GM19035 (cell line): ENCODE data around the gene CBLB.
"Not testable (repeated sequence)": the region's sequence is repeated elsewhere in the genome, so short reads cannot be mapped to it uniquely, and the experiment has no call there.

Source experiments
- ATAC-seq: cut with Tn5 transposase; IDR thresholded peaks from one replicate; pipeline ENCODE4 v1.9.1; 2021; ENCODE audit not compliant: unreplicated experiment

The CBLB gene

DNA sequence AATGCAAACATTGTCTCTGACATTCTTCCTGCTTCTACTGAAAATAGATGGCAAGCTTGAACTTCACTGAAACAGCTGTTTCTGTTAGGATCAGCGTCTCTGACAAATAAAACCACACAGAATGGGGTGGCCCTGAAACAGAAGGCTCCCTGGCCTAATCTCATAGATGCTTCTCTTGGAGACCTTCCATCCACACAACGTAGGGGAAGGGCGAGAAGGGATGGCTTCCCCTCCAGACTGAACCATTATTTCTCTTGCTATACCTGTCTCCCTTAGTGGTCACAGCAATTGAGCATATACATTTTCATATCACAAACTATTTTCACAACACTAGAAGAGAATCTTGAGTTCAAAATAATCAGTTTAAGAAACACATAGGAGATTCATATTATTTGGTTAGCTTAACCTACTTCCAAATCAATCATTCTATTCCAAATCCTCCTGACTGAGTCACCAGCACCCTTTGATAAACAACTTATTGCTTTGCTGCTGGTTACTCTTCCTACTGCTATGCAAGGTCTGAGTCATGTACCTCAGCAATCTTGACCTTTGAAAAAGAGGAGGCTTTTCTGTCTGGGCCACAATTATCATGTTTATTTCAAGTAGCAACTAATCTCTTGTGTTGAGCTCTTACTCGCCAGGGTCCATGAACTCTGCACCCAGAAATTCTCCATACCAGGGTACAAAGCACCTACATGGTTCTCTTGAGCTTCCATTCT is 45.5 kb downstream of the CBLB start:
- ATAC-seq, result no peak

- no peak for ATAC-seq
Observed at GRCh38 chr3:105822171-105823123, 46.4 kb downstream of the CBLB start.

DNA sequence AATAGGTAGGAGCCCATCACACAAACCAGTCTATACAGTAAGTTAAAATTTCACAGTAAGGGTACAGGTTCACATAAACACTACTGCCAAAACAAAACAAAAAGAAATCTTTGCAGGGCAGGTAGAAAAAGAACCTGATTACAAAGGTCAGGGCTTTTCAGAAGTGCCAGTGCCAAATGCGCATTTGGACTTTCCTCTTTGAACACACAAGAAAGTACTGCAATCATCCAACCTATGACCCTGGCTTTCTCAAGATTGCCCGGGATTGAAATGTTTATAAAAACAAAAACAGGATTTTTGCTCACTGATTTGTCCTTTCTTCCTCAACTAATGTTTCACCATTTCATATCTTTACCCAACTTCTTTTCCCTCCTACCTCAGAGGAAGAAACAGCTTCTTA is 47.4 kb downstream of the CBLB start:
- no peak for ATAC-seq

GRCh38 chr3:105816833-105817232 is 52.0 kb downstream of the CBLB start:
- no peak for ATAC-seq

DNA sequence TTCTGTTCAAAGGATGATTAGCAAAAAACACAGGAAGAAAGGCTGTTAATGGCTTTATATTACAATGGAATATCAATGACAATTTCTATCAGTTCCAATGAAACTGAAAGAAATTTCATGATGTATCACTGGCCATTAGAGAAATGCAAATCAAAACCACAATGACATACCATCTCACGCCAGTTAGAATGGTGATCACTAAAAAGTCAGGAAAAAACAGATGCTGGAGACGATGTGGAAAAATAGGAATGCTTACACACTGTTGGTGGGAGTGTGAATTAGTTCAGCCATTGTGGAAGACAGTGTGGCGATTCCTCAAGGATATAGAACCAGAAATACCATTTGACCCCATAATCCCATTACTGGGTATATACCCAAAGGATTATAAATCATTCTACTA is 53.5 kb downstream of the CBLB start:
- not testable (repeated sequence) for ATAC-seq

DNA sequence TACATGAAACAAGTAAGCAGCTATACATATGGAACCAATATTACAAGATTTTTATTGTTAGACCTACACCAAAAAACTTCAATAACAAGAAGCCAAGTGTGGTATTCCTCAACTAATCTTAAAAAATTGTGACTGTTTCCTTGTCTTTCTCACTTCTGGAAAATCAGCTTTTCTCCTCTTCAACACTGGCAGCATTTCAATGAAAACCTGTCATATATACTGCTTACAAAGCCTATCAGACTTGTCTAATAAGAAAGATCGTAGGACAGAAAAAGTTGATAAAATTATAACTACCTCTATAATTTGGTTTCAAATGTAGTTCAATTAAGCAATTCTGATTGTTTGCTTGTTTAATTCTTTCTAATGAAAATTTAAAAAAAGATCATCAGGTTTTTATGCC is 55.1 kb downstream of the CBLB start:
- ATAC-seq, result no peak

- ATAC-seq, result no peak
Observed at GRCh38 chr3:105812194-105812586, 56.6 kb downstream of the CBLB start.

DNA sequence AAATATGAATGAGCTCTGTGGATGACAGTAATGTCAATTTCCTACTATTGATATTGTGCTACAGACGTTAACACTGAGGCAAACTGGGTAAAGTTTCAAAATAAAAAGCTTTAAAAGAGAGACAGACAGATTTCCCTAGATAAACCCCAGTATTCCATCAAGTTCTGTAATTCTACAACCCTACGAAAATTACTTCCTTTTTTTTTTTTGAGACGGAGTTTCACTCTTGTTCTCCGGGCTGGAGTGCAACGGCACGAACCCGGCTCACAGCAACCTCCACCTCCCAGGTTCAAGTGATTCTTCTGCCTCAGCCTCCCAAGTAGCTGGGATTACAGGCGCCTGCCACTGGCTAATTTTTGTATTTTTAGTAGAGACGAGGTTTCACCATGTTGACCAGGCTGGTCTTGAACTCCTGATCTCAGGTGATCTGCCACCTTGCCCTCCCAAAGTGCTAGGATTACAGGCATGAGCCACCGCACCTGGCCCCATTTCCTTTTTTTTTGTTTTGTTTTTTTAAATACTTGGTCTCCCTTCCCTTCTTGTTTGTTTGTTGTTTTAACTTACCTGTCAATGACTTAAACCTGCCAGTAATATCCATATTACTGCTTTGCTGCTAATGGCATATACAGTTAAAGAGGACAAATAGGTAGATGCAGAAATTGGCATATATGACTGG is 57.2 kb downstream of the CBLB start:
- ATAC-seq, result no peak

DNA sequence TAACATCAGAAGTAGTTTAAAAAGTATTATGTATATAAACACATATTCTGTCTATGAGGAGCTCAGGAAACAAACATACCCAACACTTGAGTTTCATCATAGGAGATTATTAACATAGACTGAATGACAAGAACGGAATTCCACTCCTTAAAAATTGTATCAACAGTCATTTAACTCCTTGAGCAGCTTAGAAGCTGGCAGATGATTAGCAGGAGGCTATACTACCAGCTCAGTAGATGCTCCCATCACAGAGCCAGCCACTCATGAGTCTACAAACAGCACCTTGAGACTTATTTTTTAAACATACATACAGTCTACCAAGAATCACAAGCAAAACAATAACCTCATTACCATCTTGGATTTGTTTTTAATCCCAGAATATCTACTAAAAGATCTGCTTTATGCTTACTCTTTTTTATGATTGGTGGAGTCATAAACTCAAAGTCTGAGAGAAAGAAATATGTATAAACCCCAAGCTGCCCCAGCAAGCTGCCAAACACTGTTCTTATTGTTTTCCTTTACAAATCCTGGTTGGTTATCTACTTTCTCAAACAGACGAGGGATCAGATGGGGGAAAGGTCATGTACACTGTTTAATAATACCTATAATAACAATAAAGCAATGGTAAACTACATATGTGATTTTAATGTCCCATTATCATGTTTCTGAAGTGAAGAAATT is 59.5 kb downstream of the CBLB start:
- ATAC-seq, result no peak

DNA sequence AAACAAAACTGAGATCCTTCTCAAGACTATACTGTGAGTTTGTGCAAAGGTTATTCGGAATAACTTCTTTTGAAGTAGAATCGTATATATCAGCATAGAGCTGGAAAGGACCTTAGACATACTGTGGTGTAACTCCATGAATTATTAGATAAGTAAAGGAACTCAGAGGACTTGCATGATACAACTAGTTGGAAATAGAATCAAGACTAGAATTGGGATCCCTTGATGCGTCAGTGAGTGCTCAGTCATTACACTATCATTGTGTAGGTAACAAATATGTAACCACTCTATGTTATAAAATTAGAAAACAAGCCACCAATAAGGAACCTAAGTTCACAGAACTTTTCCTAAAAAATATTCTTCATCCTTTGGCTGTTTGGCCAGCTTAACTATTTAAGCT is 61.1 kb downstream of the CBLB start:
- no peak for ATAC-seq

DNA sequence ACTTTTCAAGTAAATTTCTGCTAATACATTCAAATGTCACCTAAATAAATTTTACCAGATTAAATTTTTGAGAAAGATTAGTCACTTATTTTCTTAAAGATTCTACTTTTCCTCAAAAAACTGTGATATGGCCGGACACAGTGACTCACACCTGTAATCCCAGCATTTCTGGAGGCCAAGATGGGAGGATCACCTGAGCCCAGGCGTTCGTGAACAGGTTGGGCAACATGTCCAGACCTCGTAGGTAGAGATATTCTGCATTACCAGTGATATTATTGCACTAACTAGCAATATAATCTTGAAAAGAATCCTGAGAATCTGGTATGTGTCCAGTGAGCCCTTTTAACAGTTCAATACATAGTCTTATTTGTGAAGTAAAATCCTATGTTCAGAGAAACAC is 61.7 kb downstream of the CBLB start:
- ATAC-seq, result no peak

DNA sequence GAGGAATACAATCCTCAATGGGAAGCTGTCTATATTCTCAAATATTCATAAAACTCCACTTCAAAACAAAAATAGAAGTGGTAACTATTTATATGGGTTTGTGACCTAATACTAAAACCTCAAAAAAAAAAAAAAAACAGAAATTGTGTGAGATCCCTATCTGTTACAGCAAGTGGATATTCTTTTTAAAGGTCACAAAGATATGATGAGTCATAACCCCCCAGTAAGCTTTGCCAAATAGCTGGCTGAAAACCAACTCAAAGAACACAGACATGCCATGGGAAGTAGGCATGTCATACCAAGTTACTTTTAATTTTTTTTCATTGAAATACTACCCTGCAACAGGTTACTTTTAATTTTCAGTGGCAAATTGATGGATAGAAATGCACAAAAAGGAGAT is 62.5 kb downstream of the CBLB start:
- no peak for ATAC-seq

GRCh38 chr3:105805404-105805803 is 63.4 kb downstream of the CBLB start:
- ATAC-seq, result no peak

DNA sequence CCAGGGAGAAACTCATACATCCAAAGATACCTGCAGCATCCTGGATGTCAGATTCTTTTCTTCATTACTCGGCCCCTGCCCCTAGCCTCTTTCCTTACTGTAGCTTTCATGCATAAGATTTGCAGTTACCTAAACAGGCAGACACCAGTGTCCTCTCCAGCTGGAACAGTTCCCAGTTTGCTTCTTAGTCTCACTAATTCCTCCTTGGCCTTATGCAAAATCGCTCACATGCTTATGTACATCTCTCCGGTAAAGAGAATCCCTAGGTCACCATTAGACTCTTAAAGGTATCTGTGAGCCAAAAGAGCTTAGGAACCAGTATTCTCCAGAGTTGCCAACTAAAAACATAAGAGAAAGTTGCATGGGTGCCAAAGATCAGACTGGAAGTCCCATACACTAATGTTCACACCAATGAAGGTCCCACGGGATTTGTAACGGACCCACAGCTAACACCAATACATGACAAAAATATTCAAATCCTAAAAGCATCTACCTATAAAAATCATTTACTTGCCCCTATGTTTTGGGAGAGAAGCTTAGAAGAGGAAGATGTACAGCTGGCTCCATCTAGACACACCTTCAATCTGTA is 66.6 kb downstream of the CBLB start:
- no peak for ATAC-seq

- peak; percentile 40 for ATAC-seq
Observed at GRCh38 chr3:105801397-105801796, 67.4 kb downstream of the CBLB start.

GRCh38 chr3:105800320-105800719 is 68.5 kb downstream of the CBLB start:
- ATAC-seq, result no peak

DNA sequence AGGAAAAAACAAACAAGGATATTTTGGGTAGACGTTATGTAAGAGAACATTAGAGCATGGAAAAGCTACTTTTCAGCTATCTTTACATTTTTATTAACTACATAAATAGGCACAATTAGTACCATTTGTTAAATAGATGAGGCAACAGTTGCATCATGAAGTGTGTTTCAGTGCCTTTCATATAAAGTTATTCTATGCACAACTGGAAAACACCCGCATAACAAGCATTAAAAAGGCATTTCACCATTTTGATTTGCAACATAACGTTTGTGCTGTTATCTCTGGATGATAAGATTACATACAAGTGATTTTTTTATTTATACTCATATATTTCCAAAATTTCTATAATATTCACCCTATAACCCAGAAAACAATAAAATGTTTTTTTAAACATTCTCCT is 69.5 kb downstream of the CBLB start:
- no peak for ATAC-seq

GRCh38 chr3:105798381-105798934 is 70.4 kb downstream of the CBLB start:
- ATAC-seq, result peak; percentile 71

- ATAC-seq, result no peak
Observed at GRCh38 chr3:105793040-105793439, 75.8 kb downstream of the CBLB start.
